NCI-H2107 (cell line): ENCODE data around the gene COL25A1.
"Not testable (repeated sequence)": the region's sequence is repeated elsewhere in the genome, so short reads cannot be mapped to it uniquely, and the experiment has no call there.

Experiments used
- DNase-seq: peaks from one replicate; lab custom pipeline; 2025; lab: John Stamatoyannopoulos, UW

COL25A1 gene

DNA sequence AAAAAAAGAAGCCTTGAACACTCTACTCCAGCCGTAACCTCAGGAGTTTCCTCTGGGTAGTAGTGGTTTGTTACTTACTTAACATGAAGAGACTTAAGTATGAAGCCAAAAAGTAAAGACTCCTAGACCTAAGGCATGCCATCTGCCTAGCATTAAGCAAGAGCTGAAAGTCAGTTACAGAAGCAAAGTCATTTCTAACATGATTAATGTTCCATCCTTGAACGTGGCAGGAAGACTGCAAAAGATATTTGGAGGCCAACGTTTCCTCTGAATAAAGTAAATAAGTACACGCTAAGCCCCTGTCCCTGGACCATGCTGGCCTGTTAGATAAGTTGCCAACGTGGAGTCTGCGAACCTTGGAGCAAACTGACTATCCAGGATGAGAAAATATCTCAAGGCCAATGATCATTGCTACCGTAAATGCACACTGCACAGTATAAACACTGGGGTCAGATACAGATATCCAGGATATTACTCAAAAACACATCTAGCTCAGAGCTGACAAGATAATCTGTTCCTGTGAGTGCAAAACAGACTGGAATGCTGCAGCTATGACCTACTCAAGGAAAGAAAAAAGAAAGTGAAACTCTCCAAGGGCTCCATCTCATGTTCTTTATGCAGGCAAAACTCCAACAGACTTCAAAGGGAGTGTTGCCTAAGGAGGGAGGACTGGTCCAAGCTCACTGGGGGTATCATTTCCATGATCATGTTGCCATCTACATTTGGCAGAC, 255.8 kb downstream of the COL25A1 start:
- DNase-seq = no peak

DNA sequence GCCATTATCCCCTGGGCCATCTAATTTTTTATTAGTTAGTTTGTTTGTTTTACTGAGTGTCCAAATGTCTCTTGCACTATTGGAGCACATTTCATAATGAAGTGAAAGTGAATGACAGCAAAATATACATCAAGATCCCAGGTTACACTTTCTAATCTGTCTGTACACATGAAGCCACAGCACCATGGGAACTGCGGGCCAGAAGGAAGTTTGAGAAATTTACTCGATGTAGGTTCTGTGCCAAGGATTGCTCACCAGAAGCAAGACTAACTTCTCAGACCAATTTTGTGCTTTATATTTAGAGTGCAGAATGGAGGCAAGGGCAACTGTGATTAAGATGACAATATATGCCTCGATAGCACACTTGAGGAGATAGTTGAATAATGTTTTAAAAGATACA, 258.0 kb downstream of the COL25A1 start:
- no peak for DNase-seq

DNA sequence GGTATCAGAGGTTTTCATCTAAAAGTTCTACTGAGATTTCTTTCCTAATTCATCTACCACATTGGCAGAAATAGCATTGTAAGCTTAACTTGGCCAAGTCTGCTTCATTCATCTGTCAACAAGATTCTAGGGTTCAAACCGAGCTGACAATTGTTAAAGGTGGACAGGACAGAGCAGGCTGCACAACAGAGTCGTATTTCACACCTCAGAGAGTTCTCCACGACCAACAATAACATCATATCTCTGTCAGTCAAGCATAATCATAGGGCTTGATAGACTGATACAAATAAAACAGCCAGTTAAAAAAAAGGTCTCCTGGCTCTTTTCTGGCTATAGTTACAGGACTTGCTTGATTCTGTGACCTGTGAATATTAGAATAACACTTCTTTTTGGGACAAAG, 259.2 kb downstream of the COL25A1 start:
- DNase-seq = no peak

DNA sequence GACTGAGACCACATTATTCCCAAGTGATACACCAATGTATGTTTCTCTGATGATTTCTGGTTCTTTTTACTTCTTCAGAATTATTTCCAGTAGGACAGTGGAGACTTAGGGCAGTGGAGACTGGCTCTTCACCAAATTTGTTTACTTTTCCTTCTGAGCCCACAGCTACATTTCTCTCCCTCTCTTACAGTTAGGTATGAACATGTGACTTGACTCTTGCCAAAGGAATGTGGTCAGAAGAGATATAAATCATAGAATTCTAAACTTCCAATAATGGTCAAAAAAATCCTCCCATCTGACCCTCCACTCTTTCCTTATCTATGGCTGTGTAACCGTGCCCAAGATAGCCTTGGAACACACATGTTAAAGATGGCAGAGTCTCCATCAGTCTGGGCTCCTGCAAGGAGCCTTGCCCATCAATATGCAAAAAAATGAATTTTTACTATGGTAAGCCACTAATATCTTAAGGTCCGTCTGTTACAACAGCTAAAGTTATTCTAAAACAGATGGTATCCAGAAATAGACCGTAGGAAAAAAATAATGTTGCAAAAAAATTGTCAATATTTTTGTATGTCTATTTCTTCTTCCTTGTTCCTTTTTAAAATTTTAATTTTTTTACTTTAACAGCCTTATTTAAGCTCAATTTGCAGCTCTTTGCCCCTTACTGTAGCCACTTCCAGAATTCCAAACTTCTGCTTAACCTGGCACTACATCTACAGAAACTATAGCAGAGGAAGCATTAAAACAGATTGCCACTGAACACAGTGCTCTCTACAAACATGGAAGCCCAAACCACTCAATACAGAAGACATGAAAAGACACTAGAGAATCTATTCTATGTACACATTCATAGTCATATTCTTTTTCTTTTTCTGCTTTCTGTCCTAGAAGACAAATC, 260.7 kb downstream of the COL25A1 start:
- no peak for DNase-seq

DNA sequence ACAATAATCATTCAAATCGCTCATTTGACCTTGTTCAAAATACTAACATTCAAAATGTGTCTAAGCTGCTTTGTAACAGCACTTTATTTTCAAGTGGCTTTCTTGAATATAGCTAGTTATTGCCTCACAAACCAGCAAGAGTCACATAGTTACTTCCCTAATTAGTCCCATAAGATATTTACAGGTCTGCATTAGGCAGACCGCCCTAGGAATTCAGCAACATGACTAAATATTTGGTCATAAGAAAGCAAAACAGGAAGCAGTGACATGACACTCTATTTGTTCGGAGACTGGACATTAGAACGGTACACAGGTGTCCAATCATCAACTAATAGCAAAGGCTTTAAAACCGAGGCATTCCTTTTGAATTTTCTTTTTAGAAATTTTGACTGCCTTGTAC, 262.0 kb downstream of the COL25A1 start:
- no peak for DNase-seq

DNA sequence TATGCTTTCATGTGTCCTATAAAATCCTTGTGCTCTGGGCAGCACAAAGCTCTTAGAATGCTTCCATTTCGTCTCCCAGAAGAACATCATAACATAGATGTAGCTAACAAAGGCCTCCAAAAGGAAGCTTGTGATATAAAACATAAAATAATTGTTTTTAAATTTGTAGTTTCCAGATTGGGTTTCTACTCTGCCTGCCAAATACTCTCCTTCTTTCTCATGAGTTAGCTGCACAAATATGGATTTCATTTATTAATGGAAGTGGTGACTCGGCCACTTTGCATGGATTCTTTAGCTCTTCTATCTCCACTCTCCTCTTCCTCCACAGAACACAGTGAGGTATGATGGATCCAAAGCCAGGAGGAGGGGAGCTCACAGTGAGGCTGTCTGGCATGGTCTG, 265.4 kb downstream of the COL25A1 start:
- no peak for DNase-seq

DNA sequence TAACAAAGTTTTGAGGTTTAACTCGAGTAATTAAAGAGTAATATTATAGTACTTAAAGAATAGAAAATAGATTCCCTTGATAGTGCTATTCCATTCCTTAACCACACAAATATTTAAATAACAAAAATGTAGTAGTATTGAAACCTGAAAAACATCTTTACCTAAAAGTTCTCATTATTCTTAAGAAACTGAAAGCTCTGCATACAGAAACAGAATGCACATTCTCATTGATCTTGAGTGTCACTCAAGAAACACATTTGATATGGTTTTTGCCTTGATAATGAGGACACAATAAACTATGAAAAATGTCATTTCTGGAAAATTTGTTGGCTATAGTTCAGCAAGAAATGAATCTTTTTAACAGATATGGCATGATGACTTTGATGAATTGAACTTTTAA, 268.5 kb downstream of the COL25A1 start:
- DNase-seq = no peak

DNA sequence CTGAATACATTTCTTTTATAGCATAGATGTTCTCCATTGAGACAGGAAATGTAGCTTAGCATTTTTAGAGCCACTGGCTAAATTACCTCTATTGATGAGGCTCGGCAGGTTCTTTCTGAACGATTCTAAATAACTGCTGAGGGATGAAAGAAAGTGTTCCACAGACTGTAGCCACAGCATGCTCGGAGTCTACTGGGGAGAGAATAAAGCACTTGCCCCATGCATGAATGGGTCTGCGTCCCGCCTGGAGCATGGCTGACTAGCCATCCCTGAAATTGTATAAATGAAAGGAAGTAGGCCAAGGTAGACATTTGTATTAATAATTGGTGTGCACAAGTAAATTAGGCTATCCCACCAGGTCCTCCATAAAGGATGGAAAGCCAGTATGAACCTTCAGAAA, 269.8 kb downstream of the COL25A1 start:
- DNase-seq = no peak

DNA sequence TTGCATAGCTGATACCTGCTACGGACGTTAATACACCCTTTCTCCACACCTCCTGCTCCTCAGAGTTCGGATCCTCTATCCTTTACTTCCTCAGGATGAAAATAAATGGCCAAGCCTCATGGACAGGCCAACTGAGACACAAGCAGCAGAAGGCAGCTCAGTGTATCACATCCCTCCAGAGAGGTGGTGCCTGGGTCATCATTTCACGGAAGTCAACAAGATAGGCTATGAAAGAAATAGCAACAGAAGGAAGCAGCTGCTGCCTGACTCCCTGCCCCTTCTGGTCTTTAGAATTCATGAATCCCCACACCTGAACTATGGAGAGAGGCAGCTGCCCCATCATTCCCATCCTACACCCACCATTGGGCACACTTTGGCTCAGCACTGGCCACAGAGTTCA, 272.5 kb downstream of the COL25A1 start:
- DNase-seq = no peak

DNA sequence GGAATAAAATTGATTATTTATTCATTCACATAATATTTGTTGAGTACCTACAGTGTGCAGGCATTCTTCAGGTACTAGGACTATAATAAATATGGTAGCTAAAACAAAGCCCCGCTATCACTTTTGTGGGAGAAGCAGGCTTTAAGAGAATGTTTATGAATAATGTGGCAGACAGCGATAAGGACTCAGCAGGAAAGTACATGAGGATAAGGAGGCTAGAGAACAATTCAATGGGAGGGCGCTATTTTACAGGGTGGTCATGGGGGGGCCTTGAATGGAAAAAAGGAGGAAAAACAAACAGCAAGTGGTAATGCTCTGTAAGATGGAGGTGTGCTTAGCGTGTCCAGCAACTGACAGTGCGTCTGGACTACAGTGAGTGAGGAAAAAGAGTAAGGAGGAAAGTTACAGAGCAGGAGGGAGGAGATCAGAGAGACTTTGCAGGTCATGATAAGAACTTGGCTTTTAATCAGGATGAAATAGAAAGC, 275.4 kb downstream of the COL25A1 start:
- no peak for DNase-seq

DNA sequence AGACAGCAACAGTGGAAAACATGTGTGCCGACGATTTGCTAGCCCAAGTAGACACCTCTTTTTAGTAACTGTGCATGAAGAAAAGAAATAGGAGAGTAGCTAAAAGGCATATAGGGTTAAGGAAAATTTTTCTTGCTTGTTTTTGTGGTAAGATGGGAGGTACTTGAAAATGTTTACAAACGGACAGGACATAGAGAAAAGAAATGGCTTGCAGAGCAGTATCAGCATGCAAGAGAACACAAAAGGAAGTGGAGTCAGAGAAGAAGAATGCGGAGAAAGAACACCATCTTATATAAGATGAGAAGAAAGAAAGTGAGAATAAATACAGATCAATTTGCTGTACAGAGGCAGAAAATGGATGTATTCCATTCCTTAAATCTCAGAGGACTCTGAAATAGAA, 275.9 kb downstream of the COL25A1 start:
- DNase-seq = no peak

DNA sequence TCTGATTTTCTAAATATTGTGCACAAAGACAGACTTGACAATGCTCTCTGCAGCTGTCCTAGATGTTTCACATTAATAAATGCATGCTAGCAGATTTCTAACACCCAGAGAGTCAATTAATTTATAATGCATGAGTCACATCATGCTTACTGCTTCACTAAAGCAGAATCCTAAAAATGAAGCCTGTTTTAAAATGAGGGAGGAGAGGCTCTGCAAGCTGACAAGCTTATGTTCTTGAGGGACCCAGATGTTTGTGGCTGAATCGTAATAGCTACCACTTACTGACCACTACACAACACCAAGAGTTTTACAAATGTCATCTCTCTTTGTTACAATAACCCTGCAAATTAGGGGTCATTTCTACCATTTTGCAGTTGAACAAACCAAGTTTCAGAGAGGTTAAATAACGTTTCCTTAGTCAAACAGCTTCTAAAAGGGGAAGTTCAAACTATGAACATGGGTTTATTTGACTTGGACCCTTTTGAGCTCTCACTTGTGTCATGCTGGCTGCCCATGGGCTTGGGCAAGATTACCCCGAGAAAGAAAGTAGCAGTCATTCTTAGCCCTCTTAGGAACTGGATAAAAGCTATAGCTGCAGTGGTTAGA, 276.9 kb downstream of the COL25A1 start:
- DNase-seq = no peak

DNA sequence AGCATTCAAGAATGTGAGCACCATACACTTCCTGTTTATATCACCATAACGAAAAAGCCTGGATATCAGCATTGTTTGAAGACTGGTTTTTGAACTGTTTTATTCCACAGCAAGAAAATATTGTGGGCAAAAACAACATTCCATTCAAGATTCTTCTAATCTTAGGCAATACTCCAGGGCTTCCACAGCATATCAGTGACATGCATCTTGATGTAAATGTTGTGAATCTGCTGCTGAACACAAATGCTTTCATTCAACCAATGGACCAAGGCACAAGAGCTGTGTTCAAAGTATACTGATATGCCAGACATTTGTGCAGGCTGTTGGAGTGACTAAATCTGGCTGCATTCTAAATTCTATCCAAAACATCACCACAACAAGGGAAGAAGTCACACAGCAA, 279.5 kb downstream of the COL25A1 start:
- no peak for DNase-seq

DNA sequence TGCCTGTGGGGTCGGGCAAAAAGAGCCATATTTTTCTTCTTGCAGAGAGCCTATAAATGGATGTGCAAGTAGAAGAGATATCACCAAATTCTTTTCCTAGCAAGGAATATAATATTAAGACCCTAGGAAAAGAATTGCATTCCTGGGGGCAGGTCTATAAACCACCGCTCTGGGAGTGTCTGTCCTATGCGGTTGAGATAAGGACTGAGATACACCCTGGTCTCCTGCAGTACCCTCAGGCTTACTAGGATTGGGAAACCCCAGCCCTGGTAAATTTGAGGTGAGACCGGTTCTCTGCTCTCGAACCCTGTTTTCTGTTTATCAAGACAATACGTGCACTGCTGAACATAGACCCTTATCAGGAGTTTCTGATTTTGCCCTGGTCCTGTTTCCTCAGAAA, 280.8 kb downstream of the COL25A1 start:
- not testable (repeated sequence) for DNase-seq

DNA sequence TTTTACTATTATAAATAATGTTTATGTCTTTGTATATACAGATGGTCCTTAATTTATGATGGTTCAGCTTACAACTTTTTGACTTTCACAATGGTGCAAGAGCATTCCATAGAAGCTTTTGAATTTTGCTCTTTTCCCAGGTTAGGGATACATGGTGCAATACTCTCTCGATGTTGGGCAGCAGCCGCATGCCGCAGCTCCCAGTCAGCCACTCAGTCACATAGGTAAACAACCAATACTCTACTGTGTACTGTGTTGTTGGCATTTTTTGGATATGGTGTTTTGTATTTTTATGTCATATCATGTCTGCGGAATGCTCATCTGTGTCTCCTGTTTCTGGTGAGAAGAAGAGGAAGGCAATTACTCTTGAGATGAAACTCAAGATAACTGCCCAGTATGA, 281.6 kb downstream of the COL25A1 start:
- DNase-seq = no peak

DNA sequence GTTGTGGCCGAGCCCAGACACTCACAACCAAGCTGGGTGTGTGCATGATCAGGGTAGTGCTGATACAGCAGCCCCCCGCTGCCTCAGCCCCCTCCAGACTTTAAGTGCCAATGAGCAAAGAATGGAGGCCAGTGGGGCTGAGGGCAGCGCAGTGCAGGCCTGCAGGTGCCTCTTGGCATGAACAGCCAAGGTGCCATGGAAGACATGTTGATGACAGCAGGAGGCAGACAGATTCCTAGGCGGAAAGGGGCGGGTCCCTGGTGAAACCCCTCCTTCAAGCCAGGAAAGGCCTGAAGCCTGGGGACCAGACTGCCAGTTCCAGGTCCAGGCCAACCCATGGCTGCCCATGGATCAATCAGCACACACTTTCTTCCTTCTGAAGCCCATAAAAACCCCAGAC, 286.3 kb downstream of the COL25A1 start:
- no peak for DNase-seq

DNA sequence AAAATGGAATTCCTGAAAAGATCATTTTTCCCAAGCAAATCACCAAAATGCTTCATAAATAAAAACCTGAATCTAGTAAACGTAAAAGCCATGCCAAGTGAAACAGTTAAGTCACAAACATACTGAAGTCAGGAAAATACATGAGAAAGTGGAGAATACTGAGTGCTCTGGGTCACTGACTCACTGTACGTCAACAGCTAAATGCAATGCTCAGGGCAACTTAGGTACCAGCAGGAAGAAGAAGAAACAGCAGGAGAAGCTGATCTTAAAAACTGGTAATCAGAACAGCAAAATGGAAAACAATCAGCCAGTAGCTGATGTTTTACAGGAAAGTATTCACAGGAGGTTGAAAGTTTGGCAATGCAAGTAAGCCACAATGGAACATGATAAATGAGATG, 287.0 kb downstream of the COL25A1 start:
- DNase-seq = no peak

DNA sequence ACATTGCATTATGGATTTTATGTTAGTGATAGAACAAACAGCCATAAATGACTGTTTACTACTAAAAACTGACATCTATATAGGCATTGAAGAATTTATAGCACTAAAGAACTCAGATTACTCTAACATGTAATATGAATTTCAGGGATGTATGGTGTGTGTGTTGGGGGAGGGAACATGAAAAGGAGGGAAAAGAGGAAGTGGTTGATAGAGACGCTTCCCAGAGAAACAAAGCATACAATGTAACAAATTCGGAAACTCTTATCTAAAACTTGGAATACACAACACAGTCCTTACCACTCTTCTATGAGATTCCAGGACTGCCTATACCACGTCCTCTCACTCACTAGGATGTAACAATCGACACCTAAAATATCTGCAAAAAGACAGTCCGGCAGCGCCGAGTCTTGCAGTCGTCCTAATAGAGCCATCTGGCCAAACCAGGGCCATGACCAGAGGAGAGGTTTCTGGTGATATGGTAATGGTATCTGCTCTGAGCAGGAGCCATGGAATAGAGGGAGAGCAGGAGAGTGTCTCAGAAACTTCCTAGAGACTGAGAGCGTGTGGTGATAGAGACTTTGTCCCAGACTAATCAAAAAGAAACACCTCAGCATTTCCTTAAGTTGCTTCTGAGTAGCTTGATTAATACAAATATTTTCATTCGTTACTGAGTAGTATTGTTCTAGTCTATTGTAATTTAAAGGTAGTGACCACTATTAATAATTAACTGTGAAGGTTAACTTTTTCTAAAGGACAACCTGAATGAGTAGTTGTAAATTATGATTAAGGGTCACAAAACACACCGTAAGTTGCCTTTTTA, 287.7 kb downstream of the COL25A1 start:
- DNase-seq = no peak

DNA sequence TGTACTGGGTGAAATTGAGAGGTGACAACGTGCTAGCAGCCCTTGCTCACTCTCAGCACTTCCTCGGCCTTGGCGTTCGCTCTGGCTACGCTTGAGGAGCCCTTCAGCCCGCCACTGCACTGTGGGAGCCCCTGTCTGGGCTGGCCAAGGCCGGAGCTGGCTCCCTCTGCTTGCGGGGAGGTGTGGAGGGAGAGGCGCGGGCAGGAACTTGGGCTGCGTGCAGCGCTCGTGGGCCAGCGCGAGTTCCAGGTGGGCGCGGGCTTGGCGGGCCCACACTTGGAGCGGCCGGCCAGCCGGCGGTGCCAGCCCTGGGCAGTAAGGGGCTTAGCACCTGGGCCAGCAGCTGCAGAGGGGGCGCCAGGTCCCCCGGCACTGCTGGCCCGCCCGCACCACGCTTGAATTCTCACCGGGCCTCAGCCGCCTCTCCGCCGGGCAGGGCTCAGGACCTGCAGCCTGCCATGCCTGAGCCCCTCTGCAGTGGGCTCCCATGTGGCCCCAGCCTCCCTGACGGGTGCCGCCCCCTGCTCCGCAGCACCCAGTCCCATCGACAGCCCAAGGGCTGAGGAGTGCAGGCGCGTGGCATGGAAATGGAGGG, 290.1 kb downstream of the COL25A1 start:
- DNase-seq = no peak

DNA sequence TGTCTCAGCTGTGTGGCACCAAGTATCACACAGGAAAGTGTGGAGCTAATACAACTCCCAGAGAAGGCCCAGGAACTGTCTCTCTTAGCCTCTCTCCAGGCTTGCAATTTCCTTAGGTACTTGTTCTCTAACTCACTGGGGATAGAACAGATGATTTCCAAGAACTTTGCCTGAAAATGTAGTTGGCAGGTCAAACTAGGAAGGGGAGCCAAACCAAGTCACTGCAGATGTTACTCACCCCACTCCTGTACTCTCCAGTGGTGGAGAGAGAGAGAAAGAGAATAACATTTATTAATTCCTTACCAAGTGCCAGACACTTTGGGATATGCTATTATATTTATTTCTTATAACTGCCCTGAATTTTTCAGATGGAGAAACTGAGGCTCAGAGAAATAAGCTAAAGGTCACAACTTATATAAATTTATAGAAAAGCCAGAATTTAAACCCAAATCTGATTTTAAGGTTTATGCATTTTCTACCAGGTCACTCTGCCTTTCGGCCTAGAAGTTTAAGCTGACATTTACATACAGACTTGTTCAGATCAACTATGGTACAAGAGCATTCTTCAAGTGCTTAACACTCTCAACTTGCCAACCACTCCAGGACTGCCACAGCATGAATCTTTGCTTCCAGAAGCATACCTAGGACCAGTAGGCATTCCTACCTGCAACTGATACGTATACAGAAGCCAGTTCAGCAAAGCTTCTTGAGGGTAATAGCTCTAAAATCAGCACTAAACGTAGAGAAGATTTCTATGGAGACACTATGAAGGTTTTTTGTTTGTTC, 291.0 kb downstream of the COL25A1 start:
- no peak for DNase-seq

DNA sequence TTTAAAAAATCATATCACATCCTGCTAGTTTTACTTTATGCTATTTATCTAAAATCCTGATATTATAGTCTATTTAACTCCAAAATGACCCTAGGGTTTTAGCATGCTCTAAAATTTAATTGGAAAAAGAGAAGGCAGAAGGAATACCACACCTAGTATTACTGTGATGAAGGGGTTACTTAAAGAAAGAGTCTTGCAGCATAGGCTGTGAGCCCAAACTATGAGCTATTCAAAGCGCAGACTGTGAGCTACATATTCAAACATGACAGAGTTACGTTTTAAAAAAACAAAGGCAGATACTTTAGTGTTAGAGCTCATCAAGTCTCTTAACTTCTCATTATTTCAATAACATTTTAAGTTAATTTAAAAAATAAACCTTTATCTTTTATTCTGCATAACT, 291.9 kb downstream of the COL25A1 start:
- no peak for DNase-seq
